Middle frontal gyrus (tissue), 1 donor: ENCODE measurements around the gene EPHA2.
"Not testable (repeated sequence)": the region's sequence is repeated elsewhere in the genome, so short reads cannot be mapped to it uniquely, and the experiment has no call there.

ENCODE experiments used
- DNase-seq: peaks from one replicate; pipeline ENCODE4 v3.0.0-alpha.2; 2015; ENCODE audit warnings: low spot score; ENCODE audit errors: extremely low spot score

Gene EPHA2

GRCh38 chr1:16155537-16156410 lies at the start of gene EPHA2:
EPHA2 (minus strand) TSS chr1:16156069; CDS start chr1:16155932, 137 bp downstream.
- no peak for DNase-seq

GRCh38 chr1:16205334-16205671 lies 49.4 kb upstream of the EPHA2 start:
- no peak for DNase-seq

- no peak for DNase-seq
Observed at GRCh38 chr1:16204634-16205333, 48.9 kb upstream of the EPHA2 start.

GRCh38 chr1:16204216-16204615 lies 48.3 kb upstream of the EPHA2 start:
- DNase-seq, result no peak

- DNase-seq, result no peak
Observed at GRCh38 chr1:16203550-16203949, 47.7 kb upstream of the EPHA2 start.

GRCh38 chr1:16202281-16203210 lies 46.7 kb upstream of the EPHA2 start:
- DNase-seq, result no peak

GRCh38 chr1:16199700-16200099 lies 43.8 kb upstream of the EPHA2 start:
- DNase-seq, result no peak

- DNase-seq, result no peak
Observed at GRCh38 chr1:16199157-16199501, 43.3 kb upstream of the EPHA2 start.

- DNase-seq, result no peak
Observed at GRCh38 chr1:16198444-16199156, 42.7 kb upstream of the EPHA2 start.

- DNase-seq, result no peak
Observed at GRCh38 chr1:16196874-16197273, 41.0 kb upstream of the EPHA2 start.

- not testable (repeated sequence) for DNase-seq
Observed at GRCh38 chr1:16196139-16196538, 40.3 kb upstream of the EPHA2 start.

GRCh38 chr1:16195518-16195905 lies 39.6 kb upstream of the EPHA2 start:
- no peak for DNase-seq

GRCh38 chr1:16191916-16192546 lies 36.2 kb upstream of the EPHA2 start:
- no peak for DNase-seq

GRCh38 chr1:16191309-16191708 lies 35.4 kb upstream of the EPHA2 start:
- no peak for DNase-seq

- no peak for DNase-seq
Observed at GRCh38 chr1:16189921-16190621, 34.2 kb upstream of the EPHA2 start.

- no peak for DNase-seq
Observed at GRCh38 chr1:16189003-16189402, 33.1 kb upstream of the EPHA2 start.

GRCh38 chr1:16187748-16188401 lies 32.0 kb upstream of the EPHA2 start:
- peak; percentile 39 for DNase-seq

GRCh38 chr1:16186655-16187235 lies 30.9 kb upstream of the EPHA2 start:
- DNase-seq, result no peak
